GM12865 (cell line): ENCODE measurements around the gene TM4SF18.

Source experiments
- DNase-seq: peaks from one replicate; pipeline ENCODE4 v3.0.0; 2010; ENCODE audit warnings: low read depth
- H3K4me3 ChIP-seq: 2 replicates; pipeline ENCODE4 v1.5.1; 2011; ENCODE audit warnings: mild to moderate bottlenecking, low read depth, low read length, control low read depth
- CTCF ChIP-seq: IDR thresholded peaks from 2 replicates; pipeline ENCODE4 v1.5.1; 2011; ENCODE audit warnings: low read length, control low read depth, low read depth, inconsistent platforms; ENCODE audit not compliant: insufficient read depth; ENCODE audit errors: missing control alignments

Gene TM4SF18

DNA sequence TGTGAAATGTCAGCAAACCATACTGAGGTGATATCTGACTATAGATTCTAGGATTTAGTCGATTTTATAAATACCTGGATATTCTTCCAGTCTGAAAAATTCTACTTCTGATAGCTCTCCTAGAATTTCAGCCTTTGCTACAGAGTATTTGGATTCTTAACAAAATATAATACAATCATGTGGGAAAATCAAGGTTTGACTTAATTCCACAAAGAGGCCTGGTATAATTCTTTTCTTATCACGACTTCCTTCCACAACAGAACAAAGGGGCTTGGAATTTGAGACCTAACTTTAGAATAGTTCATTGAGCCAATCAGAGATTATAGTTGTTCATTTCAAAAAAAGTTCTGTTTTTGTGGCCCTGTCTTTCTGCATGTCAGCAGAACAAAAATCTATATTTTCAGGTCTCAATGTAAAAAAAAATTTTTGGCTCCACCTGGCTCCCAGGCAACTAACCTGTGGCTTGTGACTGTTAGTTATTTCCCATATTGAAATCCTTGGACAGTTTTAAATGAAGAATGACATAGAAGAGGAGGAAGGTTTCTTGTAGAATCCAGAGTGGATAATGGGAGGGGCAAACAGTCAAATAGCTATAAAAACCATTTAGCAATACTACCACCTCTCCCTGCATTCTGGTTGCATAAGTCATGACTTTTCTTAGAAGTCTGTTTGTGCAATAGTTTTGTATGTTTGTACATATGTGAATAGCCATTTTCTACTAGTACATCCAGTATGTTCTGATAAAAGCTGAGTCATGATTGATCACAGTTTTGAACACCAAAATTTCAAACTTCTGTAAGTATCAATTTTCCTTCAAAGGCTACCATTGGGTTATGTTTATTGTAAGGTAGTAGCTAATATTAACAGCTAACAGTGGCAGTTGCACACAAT, 40.0 kb upstream of the TM4SF18 start:
- H3K4me3 ChIP-seq: no peak overlapping the region
- TF ChIP-seq CTCF: no peak
- DNase-seq: no peak

GRCh38 chr3:149371723-149372114, 38.3 kb upstream of the TM4SF18 start:
- no peak for TF ChIP-seq CTCF
- DNase-seq: no peak
- H3K4me3 ChIP-seq: no peak overlapping the region

GRCh38 chr3:149371001-149371722, 37.7 kb upstream of the TM4SF18 start:
- no peak for TF ChIP-seq CTCF
- no peak overlapping the region for H3K4me3 ChIP-seq
- DNase-seq: no peak

DNA sequence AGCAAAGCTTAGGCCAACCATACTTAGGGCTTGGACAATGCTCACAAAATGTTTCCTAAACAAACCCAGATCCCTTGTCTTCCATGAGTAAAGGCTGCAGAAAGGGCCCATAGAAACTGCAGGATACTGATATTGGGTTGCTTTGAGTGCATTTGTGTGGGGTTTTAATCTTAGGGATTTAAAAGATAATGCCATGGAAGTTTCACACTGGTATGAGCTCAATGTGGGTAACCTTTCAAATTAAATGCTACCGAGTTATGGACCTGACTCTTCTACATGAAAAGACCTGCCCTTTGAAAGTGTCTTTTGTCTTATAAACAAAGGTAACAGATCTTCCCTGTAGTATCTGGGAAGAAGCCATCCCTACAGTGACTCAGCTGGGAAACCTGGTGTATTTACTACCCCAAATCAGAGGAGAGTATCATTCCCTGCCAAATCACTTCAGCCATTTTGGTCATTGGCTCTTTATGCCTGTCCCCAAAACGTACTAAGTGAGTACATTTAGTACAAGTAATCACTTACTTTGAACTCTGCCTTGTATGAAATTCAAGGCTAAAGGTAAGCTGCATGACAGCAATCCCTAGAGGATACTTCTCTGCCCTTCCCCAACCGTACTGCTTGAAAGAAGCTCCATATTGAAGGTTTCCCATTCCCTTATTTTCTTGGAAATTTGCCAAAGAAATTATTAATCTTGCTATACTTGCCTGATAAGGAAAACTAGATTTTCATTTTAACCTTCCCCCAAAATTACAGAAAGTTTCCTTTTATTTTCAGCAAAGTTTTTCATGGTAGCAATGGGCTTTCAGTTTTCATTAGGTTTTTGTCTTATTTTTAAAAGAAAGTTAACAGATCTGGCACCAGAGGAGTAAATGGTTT, 36.8 kb upstream of the TM4SF18 start:
- no peak for DNase-seq
- no peak overlapping the region for H3K4me3 ChIP-seq
- TF ChIP-seq CTCF: no peak

- no peak for TF ChIP-seq CTCF
- no peak overlapping the region for H3K4me3 ChIP-seq
- no peak for DNase-seq
Measured at GRCh38 chr3:149368674-149369497, 35.5 kb upstream of the TM4SF18 start.

- no peak for DNase-seq
- TF ChIP-seq CTCF: no peak
- no peak overlapping the region for H3K4me3 ChIP-seq
Measured at GRCh38 chr3:149368201-149368673, 34.8 kb upstream of the TM4SF18 start.
